GM23248 (cell line): ENCODE measurements around the gene KIFC3.

Experiments used
- EZH2 ChIP-seq: fragments of 200-600 bp; sonication (generic); IDR thresholded peaks from 2 replicates; pipeline ENCODE4 v1.6.1; 2018; ENCODE audit warnings: antibody characterized with exemption, mild to moderate bottlenecking; ENCODE audit not compliant: insufficient read depth, poor library complexity, severe bottlenecking
- EZH2phosphoT487 ChIP-seq: fragments of 200-600 bp; sonication (generic); IDR thresholded peaks from 2 replicates; pipeline ENCODE4 v1.6.1; 2018; ENCODE audit warnings: antibody characterized with exemption, moderate library complexity, mild to moderate bottlenecking, low read depth; ENCODE audit not compliant: insufficient read depth

DNA sequence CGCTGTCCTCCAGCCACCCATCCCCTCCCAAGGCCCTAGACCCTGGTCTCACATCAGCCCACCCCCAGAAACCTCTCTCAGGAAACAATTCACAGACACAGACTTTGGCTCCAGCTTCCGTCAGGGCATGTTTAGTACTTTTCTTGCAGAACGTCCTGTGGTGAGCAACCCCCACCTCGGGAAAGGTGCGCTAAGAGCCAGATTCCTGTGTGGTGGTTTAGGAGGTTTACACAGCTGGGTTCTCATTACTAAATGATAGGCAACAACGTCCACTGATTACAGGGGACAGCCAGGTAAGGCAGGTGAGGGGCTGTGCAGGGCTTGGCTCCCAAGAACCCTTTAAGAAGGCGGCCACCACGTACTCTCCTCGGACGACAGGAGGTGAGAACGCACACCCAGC lies 29.3 kb downstream of the KIFC3 start:
- TF ChIP-seq EZH2phosphoT487 (no peak), EZH2 (no peak)
